Endothelial cell of umbilical vein (primary cell): ENCODE data around the gene BTBD10. TPM values are rescaled to one million over a fixed set of nuclear protein-coding genes. Genes with fewer than 3 reads are reported as not detected.
A peak's percentile ranks its signal among the peaks of the same experiment; 100 is the strongest.

Experiments used
- BruUV-seq: library from RNA; stranded (reverse); fragments of 400-500 nt; replicated peaks from 2 replicates; lab custom pipeline; 2021; lab: Mats Ljungman, UMichigan
- CTCF ChIA-PET: fragments of 300-600, 350-600 bp; sonication (Branson Sonifier 250); formaldehyde crosslinking; loops from one replicate; lab custom pipeline; 2021; ENCODE audit warnings: antibody characterized with exemption, inconsistent platforms; lab: Charles Lee
- POLR2A ChIA-PET: fragments of 300-600, 350-600 bp; sonication (Branson Sonifier 250); formaldehyde crosslinking; loops from one replicate; lab custom pipeline; 2021; ENCODE audit warnings: antibody characterized with exemption, inconsistent platforms; lab: Charles Lee
- DNase-seq: peaks from one replicate; pipeline ENCODE4 v3.0.0-alpha.2; 2011; ENCODE audit warnings: low read depth, low spot score
- FAIRE-seq: peaks from 2 replicates; lab custom pipeline; 2011; peaks lifted over from hg19 to GRCh38; lab: Jason Lieb, UNC
- H2AFZ ChIP-seq: 2 replicates; pipeline ENCODE4 v1.6.0; 2012; ENCODE audit warnings: low read depth, low read length, control low read depth, inconsistent platforms
- H3K27ac ChIP-seq: 2 replicates; pipeline ENCODE4 v1.5.1; 2011; ENCODE audit warnings: low read depth, mild to moderate bottlenecking, control low read depth, low read length, moderate library complexity; ENCODE audit not compliant: insufficient read depth
- H3K27me3 ChIP-seq, 2 experiments: 2 replicates each; pipeline versions ENCODE4 v1.6.0 to v1.6.1; 2011; ENCODE audit warnings: low read length in 2 of 2, mixed read lengths in 1 of 2; ENCODE audit not compliant: control insufficient read depth in 2 of 2, insufficient read depth in 2 of 2
- H3K36me3 ChIP-seq, 2 experiments: 2 replicates in 1 of 2; 3 replicates in 1 of 2; pipeline ENCODE4 v1.5.1; 2011; ENCODE audit warnings: low read length in 2 of 2, mild to moderate bottlenecking in 1 of 2, moderate library complexity in 1 of 2; ENCODE audit not compliant: control insufficient read depth in 2 of 2, insufficient read depth in 2 of 2; ENCODE audit errors: extremely low read depth in 1 of 2
- H3K4me1 ChIP-seq: 3 replicates; pipeline ENCODE4 v1.5.1; 2011; ENCODE audit warnings: mild to moderate bottlenecking, low read length; ENCODE audit not compliant: control insufficient read depth, insufficient read depth; ENCODE audit errors: extremely low read depth
- H3K4me2 ChIP-seq: 2 replicates; pipeline ENCODE4 v1.6.1; 2011; ENCODE audit warnings: low read length, control low read depth, mixed read lengths; ENCODE audit not compliant: insufficient read depth
- H3K4me3 ChIP-seq, 3 experiments: fragments of 200-600 bp in 1 of 3; sonication (generic), shearing (Covaris generic) in 1 of 3; replicated peaks in 1 of 3; 2 replicates each; pipeline ENCODE4 v1.5.1; 2011 to 2016; ENCODE audit warnings: control low read depth in 3 of 3, low read length in 3 of 3, mild to moderate bottlenecking in 2 of 3, inconsistent platforms in 1 of 3, low read depth in 1 of 3, moderate library complexity in 1 of 3; ENCODE audit not compliant: insufficient read depth in 1 of 3
- H3K79me2 ChIP-seq: 2 replicates; pipeline ENCODE4 v1.6.0; 2012; ENCODE audit warnings: low read length, inconsistent platforms; ENCODE audit not compliant: control insufficient read depth, insufficient read depth
- H3K9ac ChIP-seq: replicated peaks from 2 replicates; pipeline ENCODE3; 2011; ENCODE audit warnings: low read length, control low read depth; ENCODE audit not compliant: insufficient read depth; ENCODE audit errors: extremely low read depth
- H3K9me1 ChIP-seq: replicated peaks from 3 replicates; pipeline ENCODE4 v1.6.0; 2011; ENCODE audit warnings: mild to moderate bottlenecking, low read length; ENCODE audit not compliant: control insufficient read depth, insufficient read depth; ENCODE audit errors: extremely low read depth
- H3K9me3 ChIP-seq: replicated peaks from 2 replicates; pipeline ENCODE4 v1.5.1; 2012; ENCODE audit warnings: low read length, inconsistent platforms; ENCODE audit not compliant: control insufficient read depth, insufficient read depth
- H4K20me1 ChIP-seq: replicated peaks from 2 replicates; pipeline ENCODE3; 2011; ENCODE audit warnings: mild to moderate bottlenecking, low read length; ENCODE audit not compliant: control insufficient read depth, insufficient read depth; ENCODE audit errors: extremely low read depth
- CTCF ChIP-seq, 2 donors: IDR thresholded peaks; 1 replicate in 1 of 2; 2 replicates in 1 of 2; pipeline ENCODE4 v1.5.1; 2011; ENCODE audit warnings: low read length in 2 of 2, mild to moderate bottlenecking in 2 of 2, moderate library complexity in 2 of 2, control low read depth in 1 of 2, inconsistent platforms in 1 of 2, low read depth in 1 of 2; ENCODE audit not compliant: insufficient read depth in 1 of 2; ENCODE audit errors: extremely low read depth in 1 of 2
- EZH2 ChIP-seq: IDR thresholded peaks from 2 replicates; pipeline ENCODE4 v1.6.1; 2012; ENCODE audit warnings: borderline replicate concordance, low read depth, mild to moderate bottlenecking, moderate library complexity, low read length, inconsistent platforms; ENCODE audit not compliant: severe bottlenecking
- FOS ChIP-seq: IDR thresholded peaks from 2 replicates; pipeline ENCODE4 v1.6.1; 2011; ENCODE audit warnings: mild to moderate bottlenecking, low read length, moderate library complexity, borderline replicate concordance; ENCODE audit not compliant: insufficient read depth
- GATA2 ChIP-seq: IDR thresholded peaks from 2 replicates; pipeline ENCODE4 v1.7.0; 2011; ENCODE audit warnings: low read depth, mild to moderate bottlenecking, moderate library complexity, mixed read lengths, low read length; ENCODE audit not compliant: insufficient read length, insufficient read depth
- JUN ChIP-seq: IDR thresholded peaks from 2 replicates; pipeline ENCODE4 v1.6.1; 2011; ENCODE audit warnings: borderline replicate concordance, low read depth; ENCODE audit not compliant: insufficient read length, insufficient read depth
- MAX ChIP-seq: IDR thresholded peaks from 2 replicates; pipeline ENCODE4 v1.6.1; 2011; ENCODE audit not compliant: insufficient read depth, insufficient read length
- MYC ChIP-seq: IDR thresholded peaks from one replicate; pipeline ENCODE4 v1.6.1; 2011; ENCODE audit warnings: mild to moderate bottlenecking, low read depth, low read length
- POLR2A ChIP-seq: IDR thresholded peaks from 2 replicates; pipeline ENCODE4 v1.6.1; 2012; ENCODE audit warnings: low read depth, mild to moderate bottlenecking, control low read depth, low read length
- POLR2AphosphoS5 ChIP-seq: IDR thresholded peaks from 2 replicates; pipeline ENCODE4 v1.6.1; 2012; ENCODE audit warnings: low read depth, mild to moderate bottlenecking, control low read depth, low read length, moderate library complexity; ENCODE audit not compliant: insufficient read depth
- dilution Hi-C: fragments of 300-500 bp; cut with MboI; formaldehyde crosslinking; loops from one replicate; pipeline ENCODE4 v1.15.0; 2019; ENCODE audit warnings: low sequenced_read_pairs; ENCODE audit not compliant: extremely low pct_ligation_motif_present
- intact Hi-C: fragments of 100-400 bp; cut with micrococcal nuclease; formaldehyde crosslinking; loops from one replicate; pipeline ENCODE4 v1.10.0; 2022
- polyA plus RNA-seq, 4 experiments: library from polyadenylated mRNA; depleted of rRNA in 3 of 4; stranded (reverse) in 3 of 4; unstranded in 1 of 4; fragments of >200 nt; gene quantifications; 2 replicates each; pipeline versions ENCODE4 v1.2.1 to v1.2.3, GENCODE V29; 2011 to 2012; ENCODE audit warnings: missing spikeins in 1 of 4
- total RNA-seq: library from RNA; stranded (reverse); gene quantifications from 2 replicates; pipeline ENCODE4 v1.2.3, GENCODE V29; 2021

BTBD10 gene
- total and polyA plus RNA-seq, 2 donors (not counting 3 experiments of a cell fraction or from before 2014, with no cell fraction given), result 31.7 to 49.6 TPM

DNA sequence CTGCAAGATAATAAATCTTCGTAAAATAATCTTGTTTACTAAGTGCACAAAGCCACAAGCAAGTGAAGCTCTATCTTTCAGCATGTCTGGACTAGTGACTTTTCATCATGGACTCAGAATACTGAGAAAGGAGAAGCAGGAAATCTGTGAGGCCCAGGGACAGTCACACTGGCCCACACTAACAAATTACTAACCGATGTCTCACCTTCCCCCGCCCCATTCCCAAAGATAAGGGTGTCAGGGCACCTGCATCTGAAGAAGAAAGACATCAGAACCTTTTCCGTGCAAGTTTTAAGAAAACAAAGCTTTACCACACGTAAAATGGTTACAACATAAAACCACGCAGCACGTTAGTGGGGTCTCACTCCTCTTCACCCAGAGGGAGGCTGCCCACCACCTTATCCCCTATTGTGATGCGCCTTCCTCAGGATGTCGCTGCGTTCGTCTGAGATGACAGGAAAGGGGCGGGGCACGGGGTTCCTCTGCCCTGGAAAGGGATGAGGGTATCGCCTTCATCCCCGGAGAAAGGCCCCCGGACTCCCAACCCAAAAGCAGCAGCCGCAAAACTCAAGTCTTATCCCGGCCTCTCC, 616 bp downstream of the BTBD10 start:
- FAIRE-seq (no peak), DNase-seq (peak; percentile 49)
- H3K9me1 ChIP-seq, result no peaks in the 10 kb centered on the region
- no peaks in the 10 kb centered on the region for H3K9me3 ChIP-seq
- intact Hi-C loops, result loop anchor here (2.0 to 5.0 kb wide), 5 partner anchors 108 to 246 kb away; partner anchors contain the start of genes BMAL1 and FAR1
- ChIA-PET POLR2A (interaction anchor here (1.5 kb wide), 1 partner anchor 77 kb away, joined by 4 read pairs; no protein-coding TSS in a partner anchor), CTCF (interaction anchor here (1.1 to 3.4 kb wide), 13 partner anchors 8 to 252 kb away, joined by 3 to 22 read pairs (median 5); no protein-coding TSS in a partner anchor)
- H2AFZ ChIP-seq, result peak overlapping the region; percentile 71
- H4K20me1 ChIP-seq, result no peaks in the 10 kb centered on the region
- peak overlapping the region; percentile 89 for H3K9ac ChIP-seq
- peaks cover 0 to under 1% of the 10 kb centered on the region in 2 experiments for H3K27me3 ChIP-seq
- H3K79me2 ChIP-seq, result peaks cover 53% of the 10 kb centered on the region
- no peaks in the 10 kb centered on the region for H3K36me3 ChIP-seq
- peak overlapping the region; percentile 60 for H3K27ac ChIP-seq
- dilution Hi-C loops, result no loop called here
- BruUV-seq, result TSS peak; percentile 61
- peak overlapping the region; percentile 87 for H3K4me2 ChIP-seq
- TF ChIP-seq JUN (no peak), FOS (peak; percentile 59), MYC (no peak), GATA2 (peak; percentile 49), POLR2AphosphoS5 (no peak), EZH2 (no peak), POLR2A (no peak), CTCF (IDR thresholded peaks at IDR 0.05; ENCODE audit: extremely low read depth in 1 of 2, insufficient read depth in 1 of 2, low read depth in 1 of 2, low read length in 2 of 2) (no peak), MAX (no peak)
- peaks cover 26% of the 10 kb centered on the region for H3K4me1 ChIP-seq
- H3K4me3 ChIP-seq, result peak overlapping the region; percentile 13 to 76 (median 70)
